ENCODE data around the gene SAPCD2. TPM values are rescaled to one million over a fixed set of nuclear protein-coding genes. Genes with fewer than 3 reads are reported as not detected.
"Not testable (repeated sequence)": the region's sequence is repeated elsewhere in the genome, so short reads cannot be mapped to it uniquely, and the experiment has no call there.

Gene SAPCD2
- total RNA-seq = 10 to 100 TPM in 1 of 3 donors, 1 to 10 TPM in 2; 2.7 to 11.2 (median 6.0) TPM
- long read RNA-seq, donor 1, partial matches to known transcripts = 0 of 9 reads
- long read RNA-seq, donor 1, other reads (novel, unspliced or antisense) = 8 of 9 reads
- long read RNA-seq, donor 2, partial matches to known transcripts = 1 of 2 reads
- long read RNA-seq, donor 2, other reads (novel, unspliced or antisense) = 1 of 2 reads

- H3K36me3 ChIP-seq (ENCODE audit: low read depth) = no peaks in the 10 kb centered on the region
These were observed at the start of gene SAPCD2 for GRCh38 chr9:137070201-137070905. Gene SAPCD2 (minus strand): TSS chr9:137070557. CDS start chr9:137070460, 97 bp downstream.

GRCh38 chr9:137118092-137118603 lies 47.8 kb upstream of the SAPCD2 start:
- intact Hi-C loops (cut with DNase I, micrococcal nuclease) = loop anchor here (5.0 kb wide), 1 partner anchor 119 kb away; no protein-coding TSS in a partner anchor
- not testable (repeated sequence) for DNase-seq; ATAC-seq; H3K36me3 ChIP-seq (ENCODE audit: low read depth); H3K4me1 ChIP-seq (ENCODE audit: low read depth); H3K4me3 ChIP-seq; H3K9me3 ChIP-seq

More at GRCh38 chr9:137070201-137070905, at the start of gene SAPCD2:
- no peak for TF ChIP-seq CTCF (IDR thresholded peaks at IDR 0.05)
- peak; percentile 89 for ATAC-seq
- Histone ChIP-seq H3K9me3 (no peaks in the 10 kb centered on the region), H3K4me1 (ENCODE audit: low read depth) (peaks cover 31% of the 10 kb centered on the region), H3K4me3 (peak within 1 kb of the TSS; percentile 14)
- intact Hi-C loops (cut with DNase I, micrococcal nuclease) = no loop called here
- DNase-seq = peak; percentile 87 to 94 (median 89)

- Histone ChIP-seq H3K4me3 (no peak overlapping the region), H3K9me3 (no peaks in the 10 kb centered on the region), H3K36me3 (ENCODE audit: low read depth) (no peaks in the 10 kb centered on the region), H3K4me1 (ENCODE audit: low read depth) (peaks cover 6% of the 10 kb centered on the region)
- DNase-seq = no peak
- no peak for ATAC-seq
- intact Hi-C loops (cut with DNase I, micrococcal nuclease) = loop anchor here (5.0 kb wide), 1 partner anchor 120 kb away; no protein-coding TSS in a partner anchor
- no peak for TF ChIP-seq CTCF (IDR thresholded peaks at IDR 0.05)
These were observed 46.9 kb upstream of the SAPCD2 start for GRCh38 chr9:137117269-137117731.

GRCh38 chr9:137116728-137117127 lies 46.4 kb upstream of the SAPCD2 start:
- H3K4me1 ChIP-seq (ENCODE audit: low read depth) = peaks cover 6% of the 10 kb centered on the region
- DNase-seq (no peak), ATAC-seq (no peak)
- intact Hi-C loops (cut with DNase I, micrococcal nuclease) = loop anchor here (5.0 kb wide), 1 partner anchor 121 kb away; no protein-coding TSS in a partner anchor
- H3K9me3 ChIP-seq = no peaks in the 10 kb centered on the region
- no peaks in the 10 kb centered on the region for H3K36me3 ChIP-seq (ENCODE audit: low read depth)
- no peak for TF ChIP-seq CTCF (IDR thresholded peaks at IDR 0.05)
- H3K4me3 ChIP-seq = no peak overlapping the region

DNA sequence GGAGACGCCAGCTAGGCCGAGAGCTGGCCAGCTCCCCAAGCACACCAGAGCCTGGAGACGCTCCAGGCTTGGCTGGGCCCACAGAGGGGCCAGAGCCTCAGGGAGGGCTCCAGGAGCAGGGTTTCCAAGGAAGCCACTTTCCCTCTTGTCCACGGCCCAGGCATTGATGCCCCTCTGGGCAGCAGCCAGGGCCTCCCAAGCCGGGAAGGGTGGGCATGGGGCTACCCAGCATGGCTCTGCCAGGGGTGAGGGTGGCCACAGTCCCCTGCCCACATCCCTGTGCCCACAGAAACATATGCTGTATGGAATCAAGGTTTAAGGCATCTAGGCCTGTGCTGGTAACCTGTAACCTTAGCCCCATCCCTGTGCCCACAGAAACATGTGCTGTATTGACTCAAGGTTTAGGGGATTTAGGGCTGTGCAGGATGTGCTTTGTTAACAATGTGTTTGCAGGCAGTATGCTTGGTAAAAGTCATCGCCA lies 45.7 kb upstream of the SAPCD2 start:
- no peaks in the 10 kb centered on the region for H3K36me3 ChIP-seq (ENCODE audit: low read depth)
- H3K4me3 ChIP-seq = no peak overlapping the region
- no peak for TF ChIP-seq CTCF (IDR thresholded peaks at IDR 0.05)
- ATAC-seq (no peak), DNase-seq (no peak)
- no peaks in the 10 kb centered on the region for H3K9me3 ChIP-seq
- intact Hi-C loops (cut with DNase I, micrococcal nuclease) = loop anchor here (5.0 kb wide), 1 partner anchor 121 kb away; no protein-coding TSS in a partner anchor
- peaks cover 6% of the 10 kb centered on the region for H3K4me1 ChIP-seq (ENCODE audit: low read depth)
